Endodermal cell (in vitro differentiated cells): ENCODE results near the gene FAM151A. TPM values are rescaled to one million over a fixed set of nuclear protein-coding genes. Genes with fewer than 3 reads are reported as not detected.

ENCODE experiments used
- DNase-seq: peaks from one replicate; pipeline ENCODE4 v3.0.0-alpha.2; 2017
- H3K27ac ChIP-seq: 2 replicates; pipeline ENCODE4 v1.5.1; 2013; ENCODE audit warnings: mild to moderate bottlenecking, low read depth, low read length, moderate library complexity
- H3K27me3 ChIP-seq: 2 replicates; pipeline ENCODE4 v1.6.1; 2013; ENCODE audit warnings: mild to moderate bottlenecking, low read length, moderate library complexity; ENCODE audit not compliant: insufficient read depth, control insufficient read depth, poor library complexity, severe bottlenecking
- H3K36me3 ChIP-seq: 2 replicates; pipeline ENCODE4 v1.7.0; 2013; ENCODE audit warnings: mild to moderate bottlenecking, low read length, moderate library complexity; ENCODE audit not compliant: control insufficient read depth, insufficient read depth
- H3K4me1 ChIP-seq: one replicate; pipeline ENCODE4 v1.7.0; 2013; ENCODE audit warnings: low read length; ENCODE audit not compliant: control insufficient read depth, insufficient read depth
- H3K4me3 ChIP-seq: 2 replicates; pipeline ENCODE4 v1.5.1; 2013; ENCODE audit warnings: mild to moderate bottlenecking, low read length, moderate library complexity
- H3K9ac ChIP-seq: 2 replicates; pipeline ENCODE4 v1.6.1; 2013; ENCODE audit warnings: mild to moderate bottlenecking, low read length, moderate library complexity; ENCODE audit not compliant: poor library complexity, severe bottlenecking; ENCODE audit errors: extremely low read depth
- H3K9me3 ChIP-seq: 2 replicates; pipeline ENCODE4 v1.6.1; 2013; ENCODE audit warnings: mild to moderate bottlenecking, low read length, moderate library complexity; ENCODE audit not compliant: control insufficient read depth
- H3K27ac Mint-ChIP-seq: 2 replicates; pipeline ENCODE4 v1.8.0; 2020; ENCODE audit warnings: mixed read lengths
- H3K27me3 Mint-ChIP-seq: 2 replicates; pipeline ENCODE4 v1.8.0; 2021; ENCODE audit warnings: mild to moderate bottlenecking, mixed read lengths; ENCODE audit not compliant: insufficient read depth
- H3K36me3 Mint-ChIP-seq: 2 replicates; pipeline ENCODE4 v1.8.0; 2020; ENCODE audit warnings: low read depth, mixed read lengths
- H3K4me1 Mint-ChIP-seq: 2 replicates; pipeline ENCODE4 v1.8.0; 2020; ENCODE audit warnings: mixed read lengths
- H3K4me3 Mint-ChIP-seq: 2 replicates; pipeline ENCODE4 v1.8.0; 2020; ENCODE audit warnings: mild to moderate bottlenecking, moderate library complexity, mixed read lengths
- H3K9me3 Mint-ChIP-seq: 2 replicates; pipeline ENCODE4 v1.8.0; 2020; ENCODE audit warnings: mild to moderate bottlenecking, mixed read lengths
- WGBS, 2 experiments: methylation state at CpG; one replicate each; pipeline versions ENCODE4 v1.1.5 to v1.1.7; 2013; ENCODE audit warnings: missing lambda C conversion rate in 2 of 2, mixed read lengths in 1 of 2; ENCODE audit not compliant: insufficient coverage in 1 of 2, insufficient read length in 1 of 2; 5-methylcytosine and 5-hydroxymethylcytosine counted together
- total RNA-seq, 2 donors: library from RNA; stranded (reverse); fragmentation: NEBNext Ultra II Directional in 1 of 2; extraction: Animal tissue kit (Norgen Biotek cat#: 25700) in 1 of 2; gene quantifications; 2 replicates in 1 of 2; 3 replicates in 1 of 2; pipeline ENCODE4 v1.2.1, GENCODE V29; 2021
- TF ChIP-seq, protein P1 (sequence below): fragments of 200-600 bp; sonication (generic); conservative IDR thresholded peaks from 2 replicates; pipeline ENCODE4 v1.5.0; 2021; ENCODE audit warnings: antibody characterized with exemption, mild to moderate bottlenecking

Gene FAM151A
- total RNA-seq, 2 donors from 2014 or later, result not detected

DNA sequence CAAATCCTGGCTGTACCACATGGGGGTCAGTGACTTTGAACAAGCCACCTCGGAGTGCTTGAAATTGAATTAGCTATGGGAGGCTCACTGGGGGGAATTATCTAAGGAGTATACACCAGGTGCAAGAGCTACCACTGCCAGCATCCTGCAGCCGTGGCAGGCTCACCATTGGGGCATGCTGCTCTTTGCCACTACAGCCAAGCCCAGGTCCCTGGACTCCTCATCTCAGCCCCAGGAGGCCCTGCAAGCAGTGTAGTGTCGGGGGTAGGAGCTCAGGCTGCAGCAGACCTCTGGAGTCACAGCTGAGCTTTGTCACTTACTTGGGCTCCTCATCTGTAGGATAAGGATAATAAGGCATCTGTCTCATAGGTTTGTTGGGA is 40.0 kb downstream of the FAM151A start:
- no peaks in the 10 kb centered on the region for H3K27me3 Mint-ChIP-seq
- no peak overlapping the region for H3K4me3 ChIP-seq
- DNase-seq, result no peak
- no peaks in the 10 kb centered on the region for H3K4me1 ChIP-seq
- no peaks in the 10 kb centered on the region for H3K9me3 Mint-ChIP-seq
- 89 to 90% methylated on average over 3 of the region's 3 CpGs for WGBS, 2 experiments
- no peaks in the 10 kb centered on the region for H3K9me3 ChIP-seq
- H3K4me1 Mint-ChIP-seq, result no peaks in the 10 kb centered on the region
- no peaks in the 10 kb centered on the region for H3K36me3 ChIP-seq
- H3K27ac ChIP-seq, result no peak overlapping the region
- no peaks in the 10 kb centered on the region for H3K36me3 Mint-ChIP-seq
- H3K9ac ChIP-seq, result no peak overlapping the region
- TF ChIP-seq, protein P1, sequence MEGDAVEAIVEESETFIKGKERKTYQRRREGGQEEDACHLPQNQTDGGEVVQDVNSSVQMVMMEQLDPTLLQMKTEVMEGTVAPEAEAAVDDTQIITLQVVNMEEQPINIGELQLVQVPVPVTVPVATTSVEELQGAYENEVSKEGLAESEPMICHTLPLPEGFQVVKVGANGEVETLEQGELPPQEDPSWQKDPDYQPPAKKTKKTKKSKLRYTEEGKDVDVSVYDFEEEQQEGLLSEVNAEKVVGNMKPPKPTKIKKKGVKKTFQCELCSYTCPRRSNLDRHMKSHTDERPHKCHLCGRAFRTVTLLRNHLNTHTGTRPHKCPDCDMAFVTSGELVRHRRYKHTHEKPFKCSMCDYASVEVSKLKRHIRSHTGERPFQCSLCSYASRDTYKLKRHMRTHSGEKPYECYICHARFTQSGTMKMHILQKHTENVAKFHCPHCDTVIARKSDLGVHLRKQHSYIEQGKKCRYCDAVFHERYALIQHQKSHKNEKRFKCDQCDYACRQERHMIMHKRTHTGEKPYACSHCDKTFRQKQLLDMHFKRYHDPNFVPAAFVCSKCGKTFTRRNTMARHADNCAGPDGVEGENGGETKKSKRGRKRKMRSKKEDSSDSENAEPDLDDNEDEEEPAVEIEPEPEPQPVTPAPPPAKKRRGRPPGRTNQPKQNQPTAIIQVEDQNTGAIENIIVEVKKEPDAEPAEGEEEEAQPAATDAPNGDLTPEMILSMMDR, result no peak
- H3K27me3 ChIP-seq, result no peaks in the 10 kb centered on the region
- no peak overlapping the region for H3K4me3 Mint-ChIP-seq
- H3K27ac Mint-ChIP-seq, result no peak overlapping the region

DNA sequence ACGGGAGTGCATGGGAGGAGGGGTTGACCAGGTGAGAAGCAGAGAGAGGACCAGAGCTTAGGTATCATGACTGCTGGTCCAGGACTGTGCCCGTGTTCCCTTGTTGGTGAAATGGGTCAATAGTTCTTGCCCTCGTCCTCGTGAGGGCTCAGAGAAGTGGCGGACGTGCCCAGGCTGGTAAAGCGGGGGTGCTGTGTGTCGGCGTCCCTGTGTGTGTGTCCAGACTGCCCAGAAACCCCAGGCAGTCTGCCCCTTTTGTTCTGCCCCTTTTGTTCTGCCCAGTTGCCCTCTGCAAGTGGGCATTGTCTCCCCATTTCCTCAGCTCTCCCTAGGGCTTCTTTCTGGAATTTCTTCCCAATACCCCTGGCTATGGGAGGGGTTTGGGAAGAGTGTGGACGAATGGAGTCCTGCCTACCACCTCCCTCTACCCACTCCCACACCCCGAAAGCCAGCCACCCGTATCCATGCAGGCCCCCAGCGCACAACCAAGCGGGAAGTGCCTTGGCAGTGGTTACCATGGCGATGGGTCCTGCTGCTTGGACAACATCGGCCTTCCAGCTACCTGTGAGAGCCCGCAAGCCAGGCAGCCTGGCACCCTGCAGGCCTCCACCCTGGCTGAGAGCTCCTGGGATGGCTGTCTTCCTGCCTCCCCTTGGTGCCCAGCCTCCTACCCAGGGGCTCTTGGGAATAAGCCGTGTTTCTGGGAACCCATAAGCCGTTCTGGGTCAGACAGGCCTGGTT is 40.6 kb downstream of the FAM151A start:
- H3K9me3 Mint-ChIP-seq, result no peaks in the 10 kb centered on the region
- no peak overlapping the region for H3K27ac ChIP-seq
- H3K4me1 ChIP-seq, result no peaks in the 10 kb centered on the region
- no peak overlapping the region for H3K27ac Mint-ChIP-seq
- H3K4me3 ChIP-seq, result no peak overlapping the region
- H3K27me3 ChIP-seq, result no peaks in the 10 kb centered on the region
- no peaks in the 10 kb centered on the region for H3K36me3 ChIP-seq
- TF ChIP-seq, protein P1, result no peak
- no peaks in the 10 kb centered on the region for H3K4me1 Mint-ChIP-seq
- no peaks in the 10 kb centered on the region for H3K27me3 Mint-ChIP-seq
- H3K9me3 ChIP-seq, result no peaks in the 10 kb centered on the region
- no peak overlapping the region for H3K4me3 Mint-ChIP-seq
- WGBS, 2 experiments, result 60 to 89% methylated on average over 12 to 19 of the region's 19 CpGs
- no peaks in the 10 kb centered on the region for H3K36me3 Mint-ChIP-seq
- peak; percentile 80 for DNase-seq
- no peak overlapping the region for H3K9ac ChIP-seq

DNA sequence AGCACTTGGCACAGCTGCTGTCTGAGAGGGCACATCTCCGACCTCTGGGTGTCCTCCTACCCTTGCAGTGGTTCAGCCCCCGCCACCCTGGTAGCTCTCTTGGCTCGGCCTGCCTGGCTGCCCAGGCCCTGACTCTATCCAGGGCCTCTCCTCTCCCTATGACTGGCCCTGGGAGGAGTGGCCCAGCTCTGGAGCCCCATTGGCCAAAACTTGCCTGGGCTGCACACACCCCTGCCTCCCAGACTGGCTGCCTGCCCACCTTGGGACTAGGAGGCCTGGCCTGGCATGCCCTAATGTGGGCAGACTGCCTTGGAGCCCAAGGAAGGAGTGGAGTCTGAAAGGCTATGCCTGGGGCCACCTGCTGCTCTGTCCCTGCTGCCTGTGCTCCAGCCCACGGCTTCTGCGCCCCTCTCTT is 41.7 kb downstream of the FAM151A start:
- Histone ChIP-seq H3K9ac (no peak overlapping the region), H3K4me1 (no peaks in the 10 kb centered on the region), H3K4me3 (no peak overlapping the region), H3K27me3 (no peaks in the 10 kb centered on the region), H3K27ac (no peak overlapping the region), H3K9me3 (no peaks in the 10 kb centered on the region), H3K36me3 (no peaks in the 10 kb centered on the region)
- Mint-ChIP-seq H3K36me3 (no peaks in the 10 kb centered on the region), H3K4me3 (no peak overlapping the region), H3K27ac (no peak overlapping the region), H3K9me3 (no peaks in the 10 kb centered on the region), H3K27me3 (no peaks in the 10 kb centered on the region), H3K4me1 (no peaks in the 10 kb centered on the region)
- 92 to 100% methylated on average over 1 to 5 of the region's 5 CpGs for WGBS, 2 experiments
- TF ChIP-seq, protein P1, result no peak
- DNase-seq, result peak; percentile 66
